NCI-H2081 treated with DMSO at 0.1 percent for 48 hours (cell line): ENCODE data around the gene CTNND2.
"Not testable (repeated sequence)": the region's sequence is repeated elsewhere in the genome, so short reads cannot be mapped to it uniquely, and the experiment has no call there.

Source experiments
- DNase-seq: peaks from one replicate; lab custom pipeline; 2025; lab: John Stamatoyannopoulos, UW

CTNND2 gene

DNA sequence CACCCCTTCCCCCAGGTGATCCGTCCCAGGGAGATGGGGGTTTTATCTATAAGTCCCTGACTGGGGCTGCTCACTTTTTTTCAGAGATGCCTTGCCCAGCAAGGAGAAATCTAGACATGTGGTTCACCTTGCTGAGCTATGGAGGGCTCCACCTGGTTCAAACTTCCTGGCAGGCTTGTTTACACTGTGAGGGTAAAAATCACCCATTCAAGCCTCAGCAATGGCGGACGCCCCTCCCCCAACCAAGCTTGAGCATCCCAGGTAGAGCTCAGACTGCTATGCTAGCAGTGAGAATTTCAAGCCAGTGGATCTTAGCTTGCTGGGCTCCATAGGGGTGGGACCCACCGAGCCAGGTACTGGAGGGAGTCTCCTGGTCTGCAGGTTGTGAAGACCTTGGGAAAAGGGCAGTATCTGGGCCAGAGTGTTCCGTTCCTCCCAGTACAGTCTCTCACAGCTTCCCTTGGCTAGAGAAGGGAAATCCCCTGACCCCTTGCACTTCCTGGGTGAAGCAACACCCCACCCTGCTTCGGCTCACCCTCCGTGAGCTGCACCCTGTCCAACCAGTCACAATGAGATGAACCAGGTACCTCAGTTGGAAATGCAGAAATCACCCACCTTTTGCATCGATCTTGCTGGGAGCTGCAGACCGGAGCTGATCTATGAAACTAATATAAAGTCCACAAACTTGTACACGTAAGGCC is 231.7 kb downstream of the CTNND2 start:
- no peak for DNase-seq

DNA sequence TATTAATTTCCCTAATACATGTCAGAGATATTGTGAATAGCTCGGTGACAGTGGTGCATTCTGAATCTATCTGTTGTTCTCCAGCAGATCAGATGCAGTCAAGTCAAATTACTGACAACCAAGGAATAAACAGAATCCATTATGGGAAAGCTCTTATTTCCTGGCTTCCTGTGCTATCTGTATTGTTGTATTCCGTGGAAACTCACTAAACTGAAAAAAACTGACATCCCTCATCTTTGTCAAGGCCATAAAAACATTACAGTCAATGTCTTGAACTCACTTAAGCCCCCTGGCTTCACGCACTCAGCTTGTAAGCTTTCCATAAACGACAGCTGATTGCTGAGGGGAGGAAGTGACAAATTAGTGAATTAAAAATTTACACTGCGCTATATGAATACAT is 245.9 kb downstream of the CTNND2 start:
- no peak for DNase-seq

DNA sequence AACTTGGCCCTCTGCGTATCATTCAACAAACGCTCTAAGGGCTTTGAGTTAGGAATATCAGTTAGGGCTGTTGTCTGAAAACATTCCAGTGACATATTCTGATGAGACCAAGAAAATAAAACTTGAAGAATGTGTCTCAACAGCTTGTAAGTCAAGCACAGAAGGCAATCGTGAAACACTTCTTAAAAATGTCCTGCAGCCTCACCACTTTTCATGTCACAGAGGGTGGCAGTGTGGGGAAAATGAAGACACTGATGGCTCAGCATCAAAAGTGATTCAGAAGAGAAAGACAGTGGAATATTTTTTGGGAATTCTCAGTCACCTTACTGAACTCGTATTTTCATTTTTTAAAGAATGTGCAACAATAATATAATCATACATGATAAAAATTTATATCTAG is 247.3 kb downstream of the CTNND2 start:
- DNase-seq: no peak

DNA sequence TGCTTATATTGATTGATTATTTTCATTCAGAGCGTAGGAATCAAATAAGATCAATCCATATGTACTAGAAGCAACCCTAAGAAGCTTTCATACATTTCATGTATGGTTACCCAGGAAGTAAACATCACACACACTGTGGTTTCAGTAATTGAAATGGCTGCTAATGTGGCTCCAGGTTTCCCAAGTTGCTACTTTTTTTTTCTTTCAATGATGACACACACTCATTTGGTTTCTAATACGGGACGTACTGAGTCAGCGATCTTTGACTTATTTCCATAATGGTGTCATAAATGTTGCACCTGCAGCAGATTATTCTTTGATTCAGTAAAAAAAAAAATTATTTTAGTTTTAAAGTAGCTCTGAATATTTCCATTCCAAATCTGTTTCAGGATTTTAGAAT is 248.6 kb downstream of the CTNND2 start:
- no peak for DNase-seq

DNA sequence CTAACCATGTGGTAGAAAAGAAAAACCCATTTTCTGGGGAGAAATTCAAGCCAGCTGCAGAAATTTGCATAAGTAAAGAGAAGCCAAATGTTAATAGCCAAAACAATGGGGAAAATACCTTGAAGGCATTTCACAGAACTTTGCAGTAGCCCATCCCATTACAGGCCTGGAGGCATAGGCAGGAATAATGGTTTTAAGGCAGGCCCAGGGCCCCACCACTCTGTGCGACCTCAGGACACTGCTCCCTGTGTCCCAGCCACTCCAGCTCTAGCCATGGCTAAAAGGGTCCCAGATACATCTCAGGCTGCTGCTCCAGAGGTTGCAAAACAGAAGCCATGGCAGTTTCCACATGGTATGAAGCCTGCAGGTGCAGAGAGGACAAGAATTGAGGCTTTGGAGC is 253.3 kb downstream of the CTNND2 start:
- no peak for DNase-seq

DNA sequence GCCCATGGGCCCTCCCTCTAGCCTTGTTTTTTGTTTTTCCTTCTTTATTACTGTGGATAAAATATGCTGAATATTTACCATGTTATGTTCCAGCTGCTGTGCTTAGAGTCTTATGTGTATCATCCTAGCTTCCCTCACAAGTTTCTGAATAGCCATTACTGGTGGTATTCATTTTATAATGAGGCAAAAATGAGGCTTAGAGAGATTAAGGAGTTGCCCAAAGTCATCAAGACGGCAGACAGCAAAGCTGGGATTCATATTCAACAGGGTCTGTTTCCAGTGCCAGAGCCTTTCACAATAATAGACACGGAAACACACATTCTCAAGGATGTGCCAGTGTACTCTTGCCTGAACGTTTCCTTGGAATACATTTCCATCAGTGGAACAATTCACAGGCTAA is 258.1 kb downstream of the CTNND2 start:
- DNase-seq: no peak

DNA sequence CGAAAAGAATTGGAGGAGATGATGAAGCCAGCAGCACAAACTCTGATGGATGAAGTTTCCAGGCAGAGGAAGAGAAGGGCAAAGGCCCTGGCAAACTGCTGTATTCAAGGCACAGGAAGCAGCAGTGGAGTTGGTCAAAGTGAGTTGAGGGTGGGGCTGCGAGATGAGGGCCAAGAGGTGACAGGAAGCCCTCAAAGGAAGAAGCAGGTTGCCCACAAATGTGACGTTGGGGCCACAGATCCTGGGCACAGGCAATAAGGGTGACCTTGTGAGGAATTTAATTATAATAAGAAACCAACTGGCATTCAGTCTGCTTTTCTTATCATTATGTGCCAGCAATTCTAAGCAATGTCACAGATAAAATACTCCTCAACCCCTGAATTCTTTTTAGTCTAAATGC is 261.8 kb downstream of the CTNND2 start:
- no peak for DNase-seq

DNA sequence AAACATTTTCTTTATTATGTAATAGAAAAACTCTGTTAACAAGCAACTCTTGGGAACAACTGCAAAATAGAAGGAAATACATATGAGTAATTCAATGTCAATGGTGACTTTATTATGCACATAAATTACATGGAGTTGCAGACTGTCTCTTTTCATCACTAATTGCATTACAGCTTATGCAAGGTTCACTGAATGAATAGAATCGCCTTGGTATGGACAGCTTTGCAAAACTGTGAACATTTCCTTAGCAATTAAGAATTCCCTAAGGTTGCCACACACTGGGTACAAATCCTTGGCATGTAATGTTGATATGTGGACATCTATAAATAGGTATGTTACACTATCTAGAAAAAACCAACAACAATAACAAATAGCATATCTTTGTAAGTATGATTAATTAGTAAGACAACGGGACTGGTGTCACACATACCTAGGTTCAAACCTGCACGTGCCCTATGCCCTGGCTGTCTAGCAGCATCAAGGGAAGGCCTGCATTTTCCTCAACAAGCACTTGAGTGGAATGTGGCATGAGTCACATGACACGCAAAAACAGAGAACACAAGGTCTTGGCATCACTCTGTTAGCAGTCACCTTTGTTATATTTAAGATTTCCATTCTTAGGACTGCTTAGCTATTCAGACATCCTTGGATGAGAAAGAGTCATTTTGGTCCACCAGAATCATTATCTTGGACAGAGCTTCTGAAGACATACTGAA is 263.9 kb downstream of the CTNND2 start:
- DNase-seq: no peak

DNA sequence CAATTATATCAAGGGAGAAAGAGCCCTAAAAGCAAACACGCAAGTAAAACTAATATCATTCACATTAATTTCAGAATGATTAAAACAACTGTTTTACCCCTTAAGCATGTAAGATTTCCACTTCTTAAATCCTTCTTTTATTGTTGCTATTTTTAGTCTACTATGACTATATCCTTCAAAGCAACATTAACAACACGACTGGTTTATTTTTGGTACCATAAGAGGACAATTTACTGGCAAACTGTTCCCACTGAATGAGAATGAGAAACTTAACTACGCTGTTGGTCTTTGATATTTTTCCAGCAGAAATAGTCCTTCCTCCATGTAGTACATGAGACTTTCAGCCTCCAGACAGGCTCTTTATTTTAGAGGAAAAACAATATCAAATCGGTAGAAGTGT is 281.5 kb downstream of the CTNND2 start:
- no peak for DNase-seq

DNA sequence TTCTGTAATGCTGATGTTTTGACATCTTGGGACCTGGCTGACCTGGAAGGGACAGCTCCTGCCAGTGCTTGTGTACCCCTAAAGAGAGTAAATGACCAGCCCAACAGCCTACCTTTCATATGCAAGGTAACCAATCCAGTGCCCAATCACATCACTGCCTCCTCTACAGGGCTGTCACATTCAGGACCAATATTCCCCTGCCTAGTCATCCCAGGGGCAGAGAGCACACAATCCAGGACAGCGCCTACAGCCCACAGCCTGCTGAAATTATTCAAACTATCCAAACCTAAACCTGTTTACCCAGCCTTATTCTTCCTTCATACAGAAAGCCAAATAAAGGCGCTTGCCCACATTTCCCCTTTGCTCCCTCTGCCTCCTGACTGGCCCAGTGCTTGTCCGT is 284.1 kb downstream of the CTNND2 start:
- no peak for DNase-seq

DNA sequence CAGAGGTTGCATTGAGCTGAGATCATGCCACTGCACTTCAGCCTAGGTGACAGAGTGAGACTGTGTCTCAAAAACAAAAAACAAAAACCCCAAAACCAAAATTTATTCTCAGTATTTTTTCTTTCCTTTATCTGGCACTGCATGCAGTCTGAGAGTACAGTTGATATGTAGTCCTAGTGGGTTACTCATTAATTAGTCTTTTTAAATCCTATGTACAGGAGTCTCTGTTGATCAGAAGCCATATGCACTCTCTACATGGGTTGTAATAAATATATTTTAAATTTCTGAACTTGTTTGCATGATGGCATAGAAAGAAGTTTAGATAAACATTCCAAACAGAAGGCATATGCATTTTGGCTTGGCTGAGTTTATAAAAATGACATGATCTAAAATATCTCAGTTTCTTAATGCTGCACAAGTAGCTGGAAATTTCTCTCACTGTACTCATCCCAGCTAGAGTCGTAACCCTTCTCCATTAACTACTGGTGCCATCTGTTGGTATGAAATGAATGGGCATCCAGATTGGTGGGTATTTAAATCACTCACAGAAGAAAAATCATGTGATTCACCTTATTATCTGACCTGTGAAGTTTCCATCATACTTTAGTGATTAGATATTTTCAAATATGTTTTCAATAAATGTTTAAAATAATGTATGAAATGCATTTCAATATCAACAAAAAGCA is 284.8 kb downstream of the CTNND2 start:
- DNase-seq: no peak

DNA sequence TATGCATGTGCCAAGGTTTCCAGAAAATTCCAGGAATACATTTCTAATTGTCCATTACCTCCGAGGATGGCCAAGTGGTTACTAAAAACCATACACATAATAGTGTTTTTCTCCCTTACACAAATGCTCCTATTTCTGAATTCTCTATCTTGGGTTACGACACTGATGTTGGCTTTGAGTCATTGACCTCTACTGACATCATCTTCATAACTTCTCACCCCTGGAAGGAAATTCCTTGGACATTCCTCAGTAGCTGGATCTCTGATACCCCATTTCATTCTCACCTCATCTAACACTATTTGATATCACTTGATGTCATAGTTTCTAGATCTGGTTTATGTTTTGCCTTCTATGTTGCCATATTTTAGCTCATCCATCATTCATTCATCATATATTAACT is 287.2 kb downstream of the CTNND2 start:
- no peak for DNase-seq

DNA sequence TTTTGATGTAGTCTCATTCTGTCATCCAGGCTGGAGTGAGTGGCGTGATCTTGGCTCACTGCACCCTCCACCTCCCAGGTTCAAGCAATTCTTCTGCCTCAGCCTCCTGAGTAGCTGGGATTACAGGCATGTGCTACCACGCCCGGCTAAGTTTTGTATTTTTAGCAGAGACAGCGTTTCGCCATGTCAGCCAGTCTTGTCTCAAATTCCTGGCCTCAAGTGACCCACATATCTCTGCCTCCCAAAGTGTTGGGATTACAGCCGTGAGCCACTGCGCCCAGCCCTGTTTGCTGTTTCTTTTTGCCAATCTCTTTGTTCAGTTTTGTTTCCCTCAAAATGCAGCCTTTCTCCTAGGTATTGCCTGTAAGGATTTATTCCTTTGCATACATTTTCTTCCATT is 287.6 kb downstream of the CTNND2 start:
- DNase-seq: not testable (repeated sequence)

DNA sequence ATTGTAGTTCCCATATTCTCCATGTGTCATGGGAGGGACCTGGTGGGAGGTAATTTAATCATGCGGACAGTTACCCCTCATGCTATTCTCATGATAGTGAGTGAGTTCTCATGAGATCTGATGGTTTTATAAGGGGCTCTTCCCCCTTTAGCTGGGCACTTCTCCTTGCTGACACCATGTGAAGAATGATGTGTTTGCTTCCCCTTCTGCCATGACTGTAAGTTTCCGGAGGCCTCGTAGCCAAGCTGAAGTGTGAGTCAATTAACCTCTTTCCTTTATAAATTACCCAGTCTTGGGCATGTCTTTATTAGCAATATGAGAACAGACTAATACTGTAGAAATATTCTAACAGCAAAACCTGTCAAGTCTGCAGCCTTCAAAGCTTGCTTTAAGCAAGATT is 293.2 kb downstream of the CTNND2 start:
- no peak for DNase-seq

DNA sequence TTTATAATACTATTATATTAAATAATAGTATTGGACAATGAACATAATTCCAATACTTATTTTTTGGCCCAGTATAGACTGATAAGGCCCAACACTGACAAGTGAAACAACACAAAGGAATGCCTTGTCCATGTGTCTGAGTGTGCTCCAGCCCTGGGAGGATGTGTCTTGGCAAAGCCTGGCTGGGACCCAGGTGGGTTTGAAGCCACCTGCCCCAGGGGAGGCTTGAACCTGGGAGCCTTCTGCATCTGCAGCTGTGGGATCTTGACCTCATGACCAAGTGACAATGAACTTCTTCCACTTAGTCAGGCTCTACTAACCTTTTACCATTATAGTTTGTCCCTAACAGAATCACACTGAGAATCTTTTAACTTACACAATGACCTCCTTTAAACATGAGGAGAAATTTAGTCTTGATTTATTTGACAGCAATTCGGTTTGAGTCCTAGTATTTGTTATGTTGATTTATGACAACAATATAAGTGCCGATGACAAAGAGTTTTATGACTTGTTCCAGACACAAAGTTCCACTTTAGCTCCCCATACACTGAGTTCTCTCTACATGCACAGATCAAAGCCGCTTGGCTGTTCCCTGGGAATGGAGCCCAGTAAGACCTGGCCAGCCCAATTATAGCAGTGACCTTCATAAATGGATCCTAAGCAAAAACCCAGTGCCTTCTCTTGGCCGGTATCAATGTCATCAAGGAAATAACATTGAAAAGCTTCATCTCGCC is 294.5 kb downstream of the CTNND2 start:
- DNase-seq: no peak

DNA sequence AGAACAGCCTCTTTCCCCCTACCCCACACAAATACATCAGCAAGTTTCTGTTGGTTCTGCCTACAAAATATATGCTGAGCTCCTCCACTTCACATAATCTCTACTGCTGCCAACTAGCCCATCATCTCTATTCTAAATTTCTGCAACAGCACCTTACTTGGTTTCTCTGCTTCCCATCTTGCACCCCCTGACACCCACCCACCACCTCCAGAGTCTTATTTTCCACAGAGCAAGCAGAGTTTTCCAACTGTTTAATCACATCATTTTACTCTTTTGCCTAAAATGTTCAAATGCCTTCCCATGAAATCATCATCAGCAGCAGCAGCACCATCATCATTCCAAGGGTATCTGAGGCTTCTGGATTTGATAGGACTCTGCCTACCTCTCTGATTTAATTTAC is 295.7 kb downstream of the CTNND2 start:
- no peak for DNase-seq

DNA sequence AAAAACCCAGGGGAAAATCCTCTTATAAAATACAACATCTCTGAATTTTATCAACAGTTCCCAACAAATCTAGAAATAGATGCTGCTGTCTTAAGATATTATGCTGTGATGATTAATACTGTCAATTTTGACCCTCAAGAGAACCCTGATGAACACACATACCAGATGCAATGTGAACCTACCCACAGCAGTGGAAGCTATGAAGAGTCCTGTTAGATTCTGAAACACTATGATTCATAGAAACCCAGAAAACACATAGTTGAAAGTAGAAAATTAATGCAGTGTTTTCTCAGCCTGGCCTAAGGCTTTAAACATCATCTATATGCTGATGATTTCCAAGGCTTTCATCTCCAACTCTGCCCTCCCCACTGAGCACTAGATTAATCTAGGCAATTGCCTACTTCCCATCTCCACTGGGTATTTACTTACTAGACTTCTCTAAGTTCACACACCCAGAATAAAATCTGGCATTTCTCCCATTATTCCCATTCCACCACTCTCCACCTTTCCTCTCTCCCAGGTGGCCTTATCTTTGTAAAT is 296.2 kb downstream of the CTNND2 start:
- no peak for DNase-seq

DNA sequence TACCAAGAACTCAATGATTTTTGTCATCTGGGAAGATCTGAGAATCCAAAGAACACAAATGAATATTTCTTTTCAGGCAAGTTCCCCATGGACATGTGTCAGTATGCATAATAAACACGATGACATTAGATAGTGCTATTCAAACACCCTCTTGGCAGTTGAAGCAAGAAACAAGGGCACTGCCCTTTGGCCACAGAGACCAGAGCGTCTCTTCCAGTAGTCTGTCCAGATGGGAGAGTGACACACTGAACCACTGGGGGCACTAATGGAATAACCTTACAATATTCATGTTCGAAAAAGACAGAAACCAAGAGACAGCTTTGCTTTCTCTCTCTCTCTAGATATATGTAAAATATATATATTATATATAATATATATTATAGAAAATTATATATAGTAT is 301.9 kb downstream of the CTNND2 start:
- DNase-seq: no peak

DNA sequence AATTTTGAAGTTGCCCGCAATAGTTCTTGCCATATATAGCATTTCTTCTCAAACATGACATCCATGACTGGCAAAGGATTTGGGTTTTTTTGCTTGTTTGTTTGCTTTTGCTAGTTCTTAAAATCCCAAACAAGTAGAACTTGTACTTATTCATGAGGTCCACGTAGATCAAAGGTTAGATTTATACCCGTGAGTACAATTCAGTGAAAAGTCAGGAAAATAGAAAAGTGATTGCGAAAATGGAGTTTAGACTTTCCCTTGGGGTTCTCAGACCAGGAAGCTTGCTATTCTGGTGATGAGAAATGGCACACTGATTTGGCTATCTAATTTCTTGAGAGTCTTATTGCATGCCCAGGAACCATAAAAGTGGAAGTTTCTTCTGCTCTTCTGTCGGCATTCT is 304.7 kb downstream of the CTNND2 start:
- no peak for DNase-seq

DNA sequence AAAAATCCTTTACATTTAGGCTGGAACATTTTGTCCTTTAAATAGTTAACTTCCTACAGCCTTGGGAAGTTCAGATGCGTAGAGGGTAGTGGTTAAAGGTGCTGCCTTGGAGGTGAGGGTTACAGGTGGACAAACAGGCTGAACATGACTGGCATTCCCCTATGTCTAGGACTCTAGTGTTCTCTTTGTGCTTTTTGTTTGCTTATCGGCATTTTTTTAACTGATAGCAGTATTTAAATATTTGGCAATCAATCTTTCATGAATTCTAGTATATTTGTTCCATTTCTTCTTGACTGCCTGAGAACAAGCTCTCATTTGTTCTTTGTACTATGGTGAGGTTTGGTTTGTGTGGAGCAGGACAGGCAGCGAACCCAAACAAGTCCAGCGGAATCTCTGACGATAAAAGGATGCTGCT is 307.6 kb downstream of the CTNND2 start:
- DNase-seq: no peak

DNA sequence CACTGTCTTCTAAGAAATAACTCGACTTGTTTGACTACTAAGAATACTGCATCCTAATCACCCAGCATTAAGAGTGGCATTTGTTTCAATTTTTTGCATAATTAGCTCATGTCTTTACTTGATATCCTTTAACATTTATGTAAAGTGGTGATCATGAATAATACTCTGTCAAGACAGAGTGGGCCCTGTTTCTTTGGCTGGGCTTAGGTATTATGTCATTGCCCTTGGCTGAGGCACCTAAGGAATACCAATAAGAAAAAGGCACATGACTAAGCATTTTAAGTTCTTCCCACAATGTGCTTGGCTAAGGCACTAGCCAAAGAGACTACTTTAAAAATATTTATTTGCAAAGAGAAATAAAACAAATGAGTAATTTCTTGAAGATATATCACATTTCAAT is 308.1 kb downstream of the CTNND2 start:
- DNase-seq: no peak

DNA sequence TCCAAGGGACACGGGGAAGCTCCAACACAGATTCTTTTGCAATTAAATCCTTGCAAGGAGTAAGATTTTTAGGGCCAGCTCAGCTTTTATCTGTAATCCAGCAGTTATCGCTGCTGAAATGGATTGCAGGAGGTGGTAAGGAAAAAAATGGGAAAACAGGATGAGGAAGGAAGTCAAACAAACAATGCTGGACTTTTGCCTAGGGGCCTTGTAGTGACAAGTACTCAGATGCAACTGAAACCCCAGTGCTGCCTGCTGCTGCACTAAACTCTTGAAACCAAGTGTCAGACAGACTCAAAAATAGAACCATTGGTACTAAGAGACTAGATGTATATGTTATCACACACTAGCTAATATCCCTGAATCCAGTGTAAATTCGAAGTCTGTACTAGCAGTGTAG is 309.2 kb downstream of the CTNND2 start:
- no peak for DNase-seq
